RWPE2 (cell line): Measurements from ENCODE around the gene NAV3.

Experiments
- ATAC-seq: fragments of 200-7000 bp; cut with Tn5 transposase; 3 replicates; pipeline ENCODE4 v1.9.1; 2021; ENCODE audit warnings: low read depth
- DNase-seq: peaks from one replicate; pipeline ENCODE4 v3.0.0-alpha.2; 2020; ENCODE audit warnings: low spot score
- H3K27ac ChIP-seq: fragments of 450-650 bp; 2 replicates; pipeline ENCODE4 v1.5.1; 2017; ENCODE audit warnings: mild to moderate bottlenecking; ENCODE audit not compliant: poor library complexity, severe bottlenecking
- H3K27me3 ChIP-seq: fragments of 250-450 bp; sonication (Bioruptor Pico); 2 replicates; pipeline ENCODE4 v1.5.1; 2021; ENCODE audit warnings: mild to moderate bottlenecking, moderate library complexity; ENCODE audit not compliant: insufficient read depth, poor library complexity, severe bottlenecking
- H3K36me3 ChIP-seq: fragments of 250-450 bp; sonication (Bioruptor Pico); 2 replicates; pipeline ENCODE4 v1.5.1; 2020; ENCODE audit warnings: low read depth, mild to moderate bottlenecking, moderate library complexity
- H3K4me1 ChIP-seq: fragments of 250-450 bp; sonication (Bioruptor Pico); 2 replicates; pipeline ENCODE4 v1.5.1; 2021; ENCODE audit warnings: mild to moderate bottlenecking, moderate library complexity; ENCODE audit not compliant: insufficient read depth, poor library complexity, severe bottlenecking
- H3K4me3 ChIP-seq: fragments of 250-450 bp; sonication (Bioruptor Pico); 2 replicates; pipeline ENCODE4 v1.5.1; 2021; ENCODE audit warnings: mild to moderate bottlenecking, moderate library complexity; ENCODE audit not compliant: severe bottlenecking
- H3K9me3 ChIP-seq: fragments of 250-450 bp; sonication (Bioruptor Pico); 2 replicates; pipeline ENCODE4 v1.5.1; 2021; ENCODE audit warnings: mild to moderate bottlenecking, moderate library complexity; ENCODE audit not compliant: severe bottlenecking
- CTCF ChIP-seq: fragments of 450-650 bp; IDR thresholded peaks from one replicate; pipeline ENCODE4 v1.5.1; 2017; ENCODE audit warnings: mild to moderate bottlenecking, moderate library complexity; ENCODE audit not compliant: poor library complexity, severe bottlenecking

The NAV3 gene

GRCh38 chr12:77992760-77993159 lies 162.1 kb downstream of the NAV3 start:
- Histone ChIP-seq H3K4me3 (no peak overlapping the region), H3K27me3 (no peaks in the 10 kb centered on the region), H3K27ac (no peak overlapping the region), H3K36me3 (no peaks in the 10 kb centered on the region), H3K9me3 (no peaks in the 10 kb centered on the region), H3K4me1 (peaks cover 9% of the 10 kb centered on the region)
- no peak for TF ChIP-seq CTCF
- no peak for ATAC-seq
- no peak for DNase-seq

- no peak for DNase-seq
- no peak for TF ChIP-seq CTCF
- Histone ChIP-seq H3K9me3 (no peaks in the 10 kb centered on the region), H3K4me1 (peaks cover 9% of the 10 kb centered on the region), H3K27me3 (no peaks in the 10 kb centered on the region), H3K4me3 (no peak overlapping the region), H3K36me3 (no peaks in the 10 kb centered on the region), H3K27ac (no peak overlapping the region)
- no peak for ATAC-seq
Observed at GRCh38 chr12:77993658-77994057, 163.0 kb downstream of the NAV3 start.

GRCh38 chr12:77995436-77996167 lies 164.9 kb downstream of the NAV3 start:
- Histone ChIP-seq H3K9me3 (no peaks in the 10 kb centered on the region), H3K27me3 (no peaks in the 10 kb centered on the region), H3K27ac (no peak overlapping the region), H3K36me3 (no peaks in the 10 kb centered on the region), H3K4me1 (peaks cover 9% of the 10 kb centered on the region), H3K4me3 (no peak overlapping the region)
- no peak for DNase-seq
- peak; percentile 96 for ATAC-seq
- TF ChIP-seq CTCF: no peak

GRCh38 chr12:77996670-77997069 lies 166.0 kb downstream of the NAV3 start:
- H3K4me3 ChIP-seq: no peak overlapping the region
- TF ChIP-seq CTCF: no peak
- H3K4me1 ChIP-seq: peaks cover 9% of the 10 kb centered on the region
- ATAC-seq (no peak), DNase-seq (no peak)
- H3K27ac ChIP-seq: no peak overlapping the region
- no peaks in the 10 kb centered on the region for H3K9me3 ChIP-seq
- no peaks in the 10 kb centered on the region for H3K27me3 ChIP-seq
- no peaks in the 10 kb centered on the region for H3K36me3 ChIP-seq

- no peaks in the 10 kb centered on the region for H3K27me3 ChIP-seq
- ATAC-seq: no peak
- DNase-seq: no peak
- no peaks in the 10 kb centered on the region for H3K36me3 ChIP-seq
- no peak for TF ChIP-seq CTCF
- H3K4me1 ChIP-seq: peaks cover 9% of the 10 kb centered on the region
- no peaks in the 10 kb centered on the region for H3K9me3 ChIP-seq
- H3K4me3 ChIP-seq: no peak overlapping the region
- no peak overlapping the region for H3K27ac ChIP-seq
Observed at GRCh38 chr12:77998236-77998786, 167.6 kb downstream of the NAV3 start.
